Panc1 (cell line): ENCODE measurements around the gene LRIF1. TPM values are rescaled to one million over a fixed set of nuclear protein-coding genes. Genes with fewer than 3 reads are reported as not detected.

Experiments
- ATAC-seq: fragments of 200-7000 bp; cut with Tn5 transposase; 2 replicates; pipeline ENCODE4 v1.9.1; 2020; ENCODE audit warnings: mild to moderate bottlenecking, moderate library complexity
- BruUV-seq: library from RNA; stranded (reverse); fragments of 400-500 nt; replicated peaks from 2 replicates; lab custom pipeline; 2021; lab: Mats Ljungman, UMichigan
- CTCF ChIA-PET: fragments of 300-600 bp; sonication (Branson Sonifier 250); formaldehyde crosslinking; loops from one replicate; lab custom pipeline; 2022; ENCODE audit warnings: antibody characterized with exemption; lab: Charles Lee
- POLR2A ChIA-PET: fragments of 300-600 bp; sonication (Branson Sonifier 250); formaldehyde crosslinking; loops from one replicate; lab custom pipeline; 2022; ENCODE audit warnings: antibody characterized with exemption; lab: Charles Lee
- DNase-seq: peaks from one replicate; pipeline ENCODE4 v3.0.0-alpha.2; 2010; ENCODE audit warnings: low read depth, low spot score
- H3K27ac ChIP-seq: 2 replicates; pipeline ENCODE4 v1.5.1; 2011; ENCODE audit warnings: mild to moderate bottlenecking, low read length, inconsistent platforms
- H3K27me3 ChIP-seq: fragments of 200-500 bp; sonication (Bioruptor generic); 2 replicates; pipeline ENCODE4 v1.6.0; 2014; ENCODE audit warnings: low read length, inconsistent platforms; ENCODE audit not compliant: control insufficient read depth, insufficient read depth
- H3K36me3 ChIP-seq: fragments of 200-500 bp; sonication (Bioruptor generic); 2 replicates; pipeline ENCODE4 v1.5.1; 2014; ENCODE audit warnings: inconsistent platforms, mild to moderate bottlenecking, low read length, moderate library complexity; ENCODE audit not compliant: control insufficient read depth, insufficient read depth
- H3K4me1 ChIP-seq: 2 replicates; pipeline ENCODE4 v1.5.1; 2011; ENCODE audit warnings: inconsistent platforms, mild to moderate bottlenecking, low read length, moderate library complexity; ENCODE audit not compliant: control insufficient read depth, insufficient read depth
- H3K4me3 ChIP-seq, 2 experiments: 2 replicates each; pipeline ENCODE4 v1.5.1; 2011 to 2012; ENCODE audit warnings: low read depth in 2 of 2, low read length in 2 of 2, mild to moderate bottlenecking in 2 of 2, inconsistent platforms in 1 of 2, moderate library complexity in 1 of 2
- H3K9me3 ChIP-seq: fragments of 200-500 bp; sonication (Bioruptor generic); 2 replicates; pipeline ENCODE4 v1.5.1; 2014; ENCODE audit warnings: low read depth, mild to moderate bottlenecking, inconsistent platforms, low read length, moderate library complexity; ENCODE audit not compliant: control insufficient read depth, insufficient read depth
- CTCF ChIP-seq: fragments of 450-650 bp; IDR thresholded peaks from 2 replicates; pipeline ENCODE4 v1.5.1; 2017; ENCODE audit warnings: mild to moderate bottlenecking
- POLR2AphosphoS5 ChIP-seq: IDR thresholded peaks from 2 replicates; pipeline ENCODE4 v1.6.1; 2012; ENCODE audit warnings: mild to moderate bottlenecking, low read depth, low read length, moderate library complexity
- REST ChIP-seq, 2 experiments: IDR thresholded peaks; 2 replicates each; pipeline ENCODE4 v1.6.1; 2011 to 2012; ENCODE audit warnings: low read depth in 2 of 2, control low read depth in 1 of 2, low read length in 1 of 2, mild to moderate bottlenecking in 1 of 2, moderate library complexity in 1 of 2; ENCODE audit not compliant: insufficient read depth in 1 of 2
- SIN3A ChIP-seq: IDR thresholded peaks from 2 replicates; pipeline ENCODE4 v1.6.1; 2012; ENCODE audit warnings: low read depth, mild to moderate bottlenecking, low read length, moderate library complexity, borderline replicate concordance; ENCODE audit not compliant: insufficient read depth
- TCF7L2 ChIP-seq: IDR thresholded peaks from 2 replicates; pipeline ENCODE4 v1.6.1; 2011; ENCODE audit warnings: mild to moderate bottlenecking, low read depth, low read length, inconsistent platforms
- in situ Hi-C: cut with HindIII; loops from 2 replicates; pipeline ENCODE4 v1.10.0; 2016; ENCODE audit warnings: low sequenced_read_pairs, low pct_unique_long_range_greater_than_20kb
- intact Hi-C: fragments of 100-400 bp; cut with micrococcal nuclease; formaldehyde crosslinking; loops from one replicate; pipeline ENCODE4 v1.10.0; 2022; ENCODE audit not compliant: unreplicated experiment
- total RNA-seq: library from RNA; stranded (reverse); gene quantifications from one replicate; pipeline ENCODE4 v1.2.1, GENCODE V29; 2021; ENCODE audit not compliant: unreplicated experiment

LRIF1 gene
- total RNA-seq, 1 experiment from 2014 or later: 34.1 TPM

GRCh38 chr1:110979154-110979553, 15.4 kb upstream of the LRIF1 start:
- intact Hi-C loops: no loop called here
- Histone ChIP-seq H3K9me3 (no peaks in the 10 kb centered on the region), H3K27ac (no peak overlapping the region), H3K36me3 (no peaks in the 10 kb centered on the region), H3K4me1 (no peaks in the 10 kb centered on the region), H3K4me3 (no peak overlapping the region), H3K27me3 (no peaks in the 10 kb centered on the region; the same call in 1 of the 2 replicates)
- ChIA-PET POLR2A (no interaction called here), CTCF (no interaction called here)
- DNase-seq (no peak), ATAC-seq (no peak)
- BruUV-seq: no TSS peak
- in situ Hi-C loops: no loop called here
- TF ChIP-seq TCF7L2 (no peak), POLR2AphosphoS5 (no peak), SIN3A (no peak), CTCF (no peak), REST (IDR thresholded peaks at IDR 0.05; ENCODE audit: insufficient read depth in 1 of 2, low read depth in 2 of 2, low read length in 1 of 2) (no peak)

- ChIA-PET POLR2A (no interaction called here), CTCF (no interaction called here)
- in situ Hi-C loops: no loop called here
- Histone ChIP-seq H3K36me3 (no peaks in the 10 kb centered on the region), H3K4me3 (no peak overlapping the region), H3K9me3 (no peaks in the 10 kb centered on the region), H3K27me3 (no peaks in the 10 kb centered on the region; the same call in 1 of the 2 replicates), H3K4me1 (no peaks in the 10 kb centered on the region), H3K27ac (no peak overlapping the region)
- ATAC-seq: no peak
- no peak for TF ChIP-seq SIN3A
- no peak for DNase-seq
- no TSS peak for BruUV-seq
- intact Hi-C loops: no loop called here
These were observed 12.4 kb upstream of the LRIF1 start for GRCh38 chr1:110976089-110976488.

GRCh38 chr1:110975265-110975664, 11.5 kb upstream of the LRIF1 start:
- Histone ChIP-seq H3K27ac (no peak overlapping the region), H3K9me3 (no peaks in the 10 kb centered on the region), H3K4me1 (no peaks in the 10 kb centered on the region), H3K27me3 (no peaks in the 10 kb centered on the region; the same call in 1 of the 2 replicates), H3K4me3 (no peak overlapping the region), H3K36me3 (no peaks in the 10 kb centered on the region)
- ChIA-PET CTCF (no interaction called here), POLR2A (interaction anchor here (0.6 kb wide), 1 partner anchor 55 kb away, joined by 9 read pairs; no protein-coding TSS in a partner anchor)
- in situ Hi-C loops: no loop called here
- ATAC-seq (no peak), DNase-seq (no peak)
- intact Hi-C loops: no loop called here
- BruUV-seq: no TSS peak
- TF ChIP-seq CTCF: no peak
- no peak for TF ChIP-seq POLR2AphosphoS5
- TF ChIP-seq TCF7L2: no peak
- no peak for TF ChIP-seq REST (IDR thresholded peaks at IDR 0.05; ENCODE audit: insufficient read depth in 1 of 2, low read depth in 2 of 2, low read length in 1 of 2)
- TF ChIP-seq SIN3A: no peak
